Measurements from ENCODE around the gene LRMDA. TPM values are rescaled to one million over a fixed set of nuclear protein-coding genes. Genes with fewer than 3 reads are reported as not detected.

Gene LRMDA
- total RNA-seq, 1 experiment from 2014 or later, result 1.2 TPM

GRCh38 chr10:76310588-76311080 lies 879.2 kb downstream of the LRMDA start:
- BruUV-seq (replicated peaks), result no TSS peak
- CTCF ChIA-PET, result no interaction called here
- no peak overlapping the region for H3K4me2 ChIP-seq (ENCODE audit: low read length)

GRCh38 chr10:76311752-76312636 lies 880.6 kb downstream of the LRMDA start:
- Histone ChIP-seq H2AFZ (ENCODE audit: low read length) (no peak overlapping the region), H3K9me2 (replicated peaks; ENCODE audit: low read length) (no peaks in the 10 kb centered on the region), H3K27me3 (ENCODE audit: low read length) (no peaks in the 10 kb centered on the region), H3K36me3 (ENCODE audit: low read depth, low read length) (no peaks in the 10 kb centered on the region), H4K20me1 (ENCODE audit: low read length) (no peaks in the 10 kb centered on the region), H3F3A (ENCODE audit: low read length, unreplicated experiment) (no peaks in the 10 kb centered on the region), H3K4me3 (ENCODE audit: low read length) (no peak overlapping the region), H3K27ac (ENCODE audit: low read length) (no peak overlapping the region), H3K4me1 (ENCODE audit: insufficient read depth, low read length) (no peaks in the 10 kb centered on the region), H3K4me2 (ENCODE audit: low read length) (no peak overlapping the region), H3K9ac (ENCODE audit: low read length) (no peak overlapping the region), H3K9me3 (ENCODE audit: low read length) (no peaks in the 10 kb centered on the region), H3K79me2 (ENCODE audit: low read length) (no peaks in the 10 kb centered on the region)
- ChIA-PET POLR2A (ENCODE audit: unreplicated experiment) (no interaction called here), CTCF (interaction anchor here (0.6 to 1.0 kb wide), 3 partner anchors 51 to 914 kb away, joined by 3 to 4 read pairs (median 3); no protein-coding TSS in a partner anchor)
- no TSS peak for BruUV-seq (replicated peaks)
- ATAC-seq (peak; percentile 100), DNase-seq (peak; percentile 90)
- intact Hi-C loops (cut with micrococcal nuclease), result no loop called here
- TF ChIP-seq CTCF (conservative IDR thresholded peaks at IDR 0.05; ENCODE audit: low read depth, low read length), result peak; percentile 100
- no peak for TF ChIP-seq EZH2 (IDR thresholded peaks at IDR 0.05; ENCODE audit: low read length, unreplicated experiment)

More at GRCh38 chr10:76310588-76311080, 879.2 kb downstream of the LRMDA start:
- Histone ChIP-seq H3K4me1 (ENCODE audit: insufficient read depth, low read length) (no peaks in the 10 kb centered on the region), H3K9me2 (replicated peaks; ENCODE audit: low read length) (no peaks in the 10 kb centered on the region), H3K4me3 (ENCODE audit: low read length) (no peak overlapping the region), H3K79me2 (ENCODE audit: low read length) (no peaks in the 10 kb centered on the region), H3K9ac (ENCODE audit: low read length) (no peak overlapping the region), H3K27me3 (ENCODE audit: low read length) (no peaks in the 10 kb centered on the region), H3F3A (ENCODE audit: low read length, unreplicated experiment) (no peaks in the 10 kb centered on the region), H3K27ac (ENCODE audit: low read length) (no peak overlapping the region), H4K20me1 (ENCODE audit: low read length) (no peaks in the 10 kb centered on the region), H3K9me3 (ENCODE audit: low read length) (no peaks in the 10 kb centered on the region), H3K36me3 (ENCODE audit: low read depth, low read length) (no peaks in the 10 kb centered on the region), H2AFZ (ENCODE audit: low read length) (no peak overlapping the region)
- POLR2A ChIA-PET (ENCODE audit: unreplicated experiment), result no interaction called here
- DNase-seq (no peak), ATAC-seq (no peak)
- intact Hi-C loops (cut with micrococcal nuclease), result no loop called here
- no peak for TF ChIP-seq EZH2phosphoT487 (IDR thresholded peaks at IDR 0.05; ENCODE audit: borderline replicate concordance, low read length)
- TF ChIP-seq CTCF (conservative IDR thresholded peaks at IDR 0.05; ENCODE audit: low read depth, low read length), result no peak
- TF ChIP-seq EZH2 (IDR thresholded peaks at IDR 0.05; ENCODE audit: low read length, unreplicated experiment), result no peak

- Histone ChIP-seq H4K20me1 (ENCODE audit: low read length) (no peaks in the 10 kb centered on the region), H3K9ac (ENCODE audit: low read length) (no peak overlapping the region), H3K4me1 (ENCODE audit: insufficient read depth, low read length) (peaks cover 6% of the 10 kb centered on the region; the same call in 1 of the 2 replicates), H3K9me2 (replicated peaks; ENCODE audit: low read length) (no peaks in the 10 kb centered on the region), H3F3A (ENCODE audit: low read length, unreplicated experiment) (no peaks in the 10 kb centered on the region), H2AFZ (ENCODE audit: low read length) (no peak overlapping the region), H3K27ac (ENCODE audit: low read length) (no peak overlapping the region), H3K4me3 (ENCODE audit: low read length) (no peak overlapping the region), H3K9me3 (ENCODE audit: low read length) (no peaks in the 10 kb centered on the region), H3K79me2 (ENCODE audit: low read length) (no peaks in the 10 kb centered on the region), H3K27me3 (ENCODE audit: low read length) (no peaks in the 10 kb centered on the region), H3K36me3 (ENCODE audit: low read depth, low read length) (no peaks in the 10 kb centered on the region), H3K4me2 (ENCODE audit: low read length) (no peak overlapping the region)
- TF ChIP-seq EZH2phosphoT487 (IDR thresholded peaks at IDR 0.05; ENCODE audit: borderline replicate concordance, low read length) (no peak), EZH2 (IDR thresholded peaks at IDR 0.05; ENCODE audit: low read length, unreplicated experiment) (no peak), CTCF (conservative IDR thresholded peaks at IDR 0.05; ENCODE audit: low read depth, low read length) (peak; percentile 68)
- no peak for ATAC-seq
- CTCF ChIA-PET, result no interaction called here
- no TSS peak for BruUV-seq (replicated peaks)
- intact Hi-C loops (cut with micrococcal nuclease), result no loop called here
- POLR2A ChIA-PET (ENCODE audit: unreplicated experiment), result no interaction called here
- DNase-seq, result no peak
Measured at GRCh38 chr10:76315240-76315639, 883.8 kb downstream of the LRMDA start.
